ENCODE measurements around the gene ZBTB8OS. TPM values are rescaled to one million over a fixed set of nuclear protein-coding genes. Genes with fewer than 3 reads are reported as not detected.

Gene ZBTB8OS
- total and polyA plus RNA-seq, 9 of the 15 experiments (the other 6 are each of a cell fraction or from before 2014, with no cell fraction given) = 54.8 to 230 (median 107) TPM

DNA sequence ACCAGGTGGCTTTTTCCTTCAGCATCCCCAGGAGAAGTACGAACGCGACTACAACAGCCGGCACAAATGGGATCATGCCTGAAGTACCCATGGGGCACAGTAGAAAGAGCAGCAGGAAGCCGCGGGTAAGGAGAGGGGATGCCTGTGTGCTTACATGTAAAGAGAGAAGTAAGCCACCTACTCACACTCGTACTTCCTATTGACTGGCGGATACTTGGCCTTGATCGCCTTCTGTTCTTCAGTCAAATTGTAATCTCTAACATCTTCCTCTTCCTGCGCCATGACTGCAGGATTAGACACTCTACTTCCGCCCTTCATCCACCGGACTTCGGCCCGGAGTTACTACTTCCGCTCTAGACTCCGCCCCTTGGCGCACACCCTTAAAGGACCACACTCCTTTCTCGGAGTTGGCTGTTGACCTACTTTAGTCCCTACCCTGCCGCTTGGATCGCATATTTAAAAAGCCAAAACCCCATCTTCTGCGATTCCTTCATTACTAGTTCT, at the start of gene ZBTB8OS (continued):
- peak; percentile 55; the same call in 1 of the 2 replicates for TF ChIP-seq JUND (IDR thresholded peaks at IDR 0.05; ENCODE audit: borderline replicate concordance, low read depth, low read length)
- peak; percentile 48; the same call in 2 of the 3 replicates for TF ChIP-seq JUND (tag; IDR thresholded peaks at IDR 0.05; ENCODE audit: borderline replicate concordance, low read depth, low read length)
- no peak for TF ChIP-seq ZBTB17 (CRISPR knock-in tag; IDR thresholded peaks at IDR 0.05)
- TF ChIP-seq, protein P1, sequence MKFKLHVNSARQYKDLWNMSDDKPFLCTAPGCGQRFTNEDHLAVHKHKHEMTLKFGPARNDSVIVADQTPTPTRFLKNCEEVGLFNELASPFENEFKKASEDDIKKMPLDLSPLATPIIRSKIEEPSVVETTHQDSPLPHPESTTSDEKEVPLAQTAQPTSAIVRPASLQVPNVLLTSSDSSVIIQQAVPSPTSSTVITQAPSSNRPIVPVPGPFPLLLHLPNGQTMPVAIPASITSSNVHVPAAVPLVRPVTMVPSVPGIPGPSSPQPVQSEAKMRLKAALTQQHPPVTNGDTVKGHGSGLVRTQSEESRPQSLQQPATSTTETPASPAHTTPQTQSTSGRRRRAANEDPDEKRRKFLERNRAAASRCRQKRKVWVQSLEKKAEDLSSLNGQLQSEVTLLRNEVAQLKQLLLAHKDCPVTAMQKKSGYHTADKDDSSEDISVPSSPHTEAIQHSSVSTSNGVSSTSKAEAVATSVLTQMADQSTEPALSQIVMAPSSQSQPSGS (CRISPR knock-in tag; IDR thresholded peaks at IDR 0.05) = no peak
- TF ChIP-seq SOX6 (IDR thresholded peaks at IDR 0.05) = no peak; the same call in 1 of the 2 replicates
- TF ChIP-seq, protein P2, sequence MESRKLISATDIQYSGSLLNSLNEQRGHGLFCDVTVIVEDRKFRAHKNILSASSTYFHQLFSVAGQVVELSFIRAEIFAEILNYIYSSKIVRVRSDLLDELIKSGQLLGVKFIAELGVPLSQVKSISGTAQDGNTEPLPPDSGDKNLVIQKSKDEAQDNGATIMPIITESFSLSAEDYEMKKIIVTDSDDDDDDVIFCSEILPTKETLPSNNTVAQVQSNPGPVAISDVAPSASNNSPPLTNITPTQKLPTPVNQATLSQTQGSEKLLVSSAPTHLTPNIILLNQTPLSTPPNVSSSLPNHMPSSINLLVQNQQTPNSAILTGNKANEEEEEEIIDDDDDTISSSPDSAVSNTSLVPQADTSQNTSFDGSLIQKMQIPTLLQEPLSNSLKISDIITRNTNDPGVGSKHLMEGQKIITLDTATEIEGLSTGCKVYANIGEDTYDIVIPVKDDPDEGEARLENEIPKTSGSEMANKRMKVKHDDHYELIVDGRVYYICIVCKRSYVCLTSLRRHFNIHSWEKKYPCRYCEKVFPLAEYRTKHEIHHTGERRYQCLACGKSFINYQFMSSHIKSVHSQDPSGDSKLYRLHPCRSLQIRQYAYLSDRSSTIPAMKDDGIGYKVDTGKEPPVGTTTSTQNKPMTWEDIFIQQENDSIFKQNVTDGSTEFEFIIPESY (CRISPR knock-in tag; IDR thresholded peaks at IDR 0.05) = peak; percentile 71; the same call in 1 of the 2 replicates
- peak; percentile 46; the same call in 1 of the 2 replicates for TF ChIP-seq SMARCE1 (IDR thresholded peaks at IDR 0.05)
- TF ChIP-seq, protein P3, sequence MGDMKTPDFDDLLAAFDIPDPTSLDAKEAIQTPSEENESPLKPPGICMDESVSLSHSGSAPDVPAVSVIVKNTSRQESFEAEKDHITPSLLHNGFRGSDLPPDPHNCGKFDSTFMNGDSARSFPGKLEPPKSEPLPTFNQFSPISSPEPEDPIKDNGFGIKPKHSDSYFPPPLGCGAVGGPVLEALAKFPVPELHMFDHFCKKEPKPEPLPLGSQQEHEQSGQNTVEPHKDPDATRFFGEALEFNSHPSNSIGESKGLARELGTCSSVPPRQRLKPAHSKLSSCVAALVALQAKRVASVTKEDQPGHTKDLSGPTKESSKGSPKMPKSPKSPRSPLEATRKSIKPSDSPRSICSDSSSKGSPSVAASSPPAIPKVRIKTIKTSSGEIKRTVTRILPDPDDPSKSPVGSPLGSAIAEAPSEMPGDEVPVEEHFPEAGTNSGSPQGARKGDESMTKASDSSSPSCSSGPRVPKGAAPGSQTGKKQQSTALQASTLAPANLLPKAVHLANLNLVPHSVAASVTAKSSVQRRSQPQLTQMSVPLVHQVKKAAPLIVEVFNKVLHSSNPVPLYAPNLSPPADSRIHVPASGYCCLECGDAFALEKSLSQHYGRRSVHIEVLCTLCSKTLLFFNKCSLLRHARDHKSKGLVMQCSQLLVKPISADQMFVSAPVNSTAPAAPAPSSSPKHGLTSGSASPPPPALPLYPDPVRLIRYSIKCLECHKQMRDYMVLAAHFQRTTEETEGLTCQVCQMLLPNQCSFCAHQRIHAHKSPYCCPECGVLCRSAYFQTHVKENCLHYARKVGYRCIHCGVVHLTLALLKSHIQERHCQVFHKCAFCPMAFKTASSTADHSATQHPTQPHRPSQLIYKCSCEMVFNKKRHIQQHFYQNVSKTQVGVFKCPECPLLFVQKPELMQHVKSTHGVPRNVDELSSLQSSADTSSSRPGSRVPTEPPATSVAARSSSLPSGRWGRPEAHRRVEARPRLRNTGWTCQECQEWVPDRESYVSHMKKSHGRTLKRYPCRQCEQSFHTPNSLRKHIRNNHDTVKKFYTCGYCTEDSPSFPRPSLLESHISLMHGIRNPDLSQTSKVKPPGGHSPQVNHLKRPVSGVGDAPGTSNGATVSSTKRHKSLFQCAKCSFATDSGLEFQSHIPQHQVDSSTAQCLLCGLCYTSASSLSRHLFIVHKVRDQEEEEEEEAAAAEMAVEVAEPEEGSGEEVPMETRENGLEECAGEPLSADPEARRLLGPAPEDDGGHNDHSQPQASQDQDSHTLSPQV (IDR thresholded peaks at IDR 0.05) = no peak
- no peak for TF ChIP-seq TEAD2 (tag; IDR thresholded peaks at IDR 0.05)
- no peak for TF ChIP-seq MCM7 (IDR thresholded peaks at IDR 0.05)
- no peak for TF ChIP-seq DMBX1 (CRISPR knock-in tag; IDR thresholded peaks at IDR 0.05; ENCODE audit: borderline replicate concordance)
- TF ChIP-seq MAFG (tag; conservative IDR thresholded peaks at IDR 0.05) = no peak
- no peak for TF ChIP-seq CAMTA2 (CRISPR knock-in tag; conservative IDR thresholded peaks at IDR 0.05)
- TF ChIP-seq FOXA3 (CRISPR knock-in tag; conservative IDR thresholded peaks at IDR 0.05 in 1 of 2, IDR thresholded peaks at IDR 0.05 in 1 of 2) = no peak
- TF ChIP-seq LARP7 (IDR thresholded peaks at IDR 0.05) = no peak
- no peak for TF ChIP-seq ZNF785 (CRISPR knock-in tag; IDR thresholded peaks at IDR 0.05)
- TF ChIP-seq NCOA6 (IDR thresholded peaks at IDR 0.05) = no peak
- TF ChIP-seq ZNF778 (CRISPR knock-in tag; IDR thresholded peaks at IDR 0.05) = no peak
- TF ChIP-seq WHSC1 (IDR thresholded peaks at IDR 0.05; ENCODE audit: low read length) = no peak
- no peak for TF ChIP-seq MCM2 (IDR thresholded peaks at IDR 0.05; ENCODE audit: low read depth)
- no peak for TF ChIP-seq ZFP1 (CRISPR knock-in tag; IDR thresholded peaks at IDR 0.05)
